HEK293T (cell line): ENCODE measurements around the gene CLDN19.

ENCODE experiments used
- FOXA1 ChIP-seq: fragments of 450-650 bp; IDR thresholded peaks from 2 replicates; pipeline ENCODE4 v1.6.1; 2016; ENCODE audit warnings: mild to moderate bottlenecking
- HDGF ChIP-seq: fragments of 450-650 bp; IDR thresholded peaks from 2 replicates; pipeline ENCODE4 v1.6.1; 2017; ENCODE audit warnings: antibody characterized with exemption, borderline replicate concordance
- SP1 ChIP-seq: fragments of 450-650 bp; IDR thresholded peaks from 2 replicates; pipeline ENCODE4 v1.6.1; 2017
- SUZ12 ChIP-seq: fragments of 450-650 bp; IDR thresholded peaks from 2 replicates; pipeline ENCODE4 v1.6.1; 2016; ENCODE audit warnings: mild to moderate bottlenecking
- TARDBP ChIP-seq: fragments of 450-650 bp; IDR thresholded peaks from 2 replicates; pipeline ENCODE4 v1.6.1; 2016
- ZNF384 ChIP-seq: fragments of 450-650 bp; IDR thresholded peaks from 2 replicates; pipeline ENCODE4 v1.6.1; 2016

DNA sequence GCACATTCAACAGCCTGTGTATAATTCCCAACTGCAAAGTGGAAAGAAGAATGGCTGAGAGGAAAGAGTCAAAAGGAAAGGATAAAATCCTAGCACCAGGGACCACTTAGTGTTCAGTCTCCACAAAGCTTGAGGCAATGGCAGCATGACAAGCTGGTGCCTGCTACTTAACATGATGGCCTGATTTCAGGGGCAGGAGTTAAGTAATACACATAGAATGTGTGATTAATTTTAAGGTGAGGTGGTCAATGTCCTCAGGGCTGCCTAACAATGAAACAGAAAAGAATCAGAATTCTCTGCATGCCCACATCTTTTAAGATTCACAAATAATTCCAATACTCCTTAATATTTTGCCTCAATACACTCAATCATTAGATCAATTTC lies 17.8 kb upstream of the CLDN19 start:
- TF ChIP-seq SUZ12 (no peak), HDGF (no peak), SP1 (no peak), TARDBP (no peak), ZNF384 (no peak), FOXA1 (no peak)
